GM18873 (cell line): Measurements from ENCODE around the gene CDKL1.
A peak's percentile ranks its signal among the peaks of the same experiment; 100 is the strongest.
"Not testable (repeated sequence)": the region's sequence is repeated elsewhere in the genome, so short reads cannot be mapped to it uniquely, and the experiment has no call there.

Source experiments
- ATAC-seq: cut with Tn5 transposase; IDR thresholded peaks from one replicate; pipeline ENCODE4 v1.9.1; 2021; ENCODE audit warnings: mild to moderate bottlenecking, moderate library complexity, moderate number of reproducible peaks; ENCODE audit not compliant: unreplicated experiment, low FRiP score

The CDKL1 gene

GRCh38 chr14:50359631-50360030, 37.0 kb downstream of the CDKL1 start:
- ATAC-seq, result no peak

- ATAC-seq, result no peak
Measured at GRCh38 chr14:50357753-50358395, 38.8 kb downstream of the CDKL1 start.

- ATAC-seq, result no peak
Measured at GRCh38 chr14:50357124-50357523, 39.6 kb downstream of the CDKL1 start.

- ATAC-seq, result not testable (repeated sequence)
Measured at GRCh38 chr14:50356283-50356682, 40.4 kb downstream of the CDKL1 start.

- no peak for ATAC-seq
Measured at GRCh38 chr14:50355692-50356091, 41.0 kb downstream of the CDKL1 start.

GRCh38 chr14:50354527-50354926, 42.2 kb downstream of the CDKL1 start:
- no peak for ATAC-seq

- no peak for ATAC-seq
Measured at GRCh38 chr14:50353126-50353525, 43.6 kb downstream of the CDKL1 start.

- no peak for ATAC-seq
Measured at GRCh38 chr14:50352584-50352983, 44.1 kb downstream of the CDKL1 start.

- no peak for ATAC-seq
Measured at GRCh38 chr14:50350975-50351374, 45.7 kb downstream of the CDKL1 start.

- no peak for ATAC-seq
Measured at GRCh38 chr14:50348933-50349332, 47.7 kb downstream of the CDKL1 start.

GRCh38 chr14:50347521-50347920, 49.2 kb downstream of the CDKL1 start:
- ATAC-seq, result no peak

- ATAC-seq, result no peak
Measured at GRCh38 chr14:50345846-50346422, 50.7 kb downstream of the CDKL1 start.

- no peak for ATAC-seq
Measured at GRCh38 chr14:50344876-50345563, 51.7 kb downstream of the CDKL1 start.

GRCh38 chr14:50344116-50344775, 52.4 kb downstream of the CDKL1 start:
- peak; percentile 54 for ATAC-seq

- no peak for ATAC-seq
Measured at GRCh38 chr14:50343434-50343833, 53.2 kb downstream of the CDKL1 start.

GRCh38 chr14:50342221-50343078, 54.2 kb downstream of the CDKL1 start:
- no peak for ATAC-seq

- no peak for ATAC-seq
Measured at GRCh38 chr14:50340963-50341362, 55.7 kb downstream of the CDKL1 start.

- ATAC-seq, result no peak
Measured at GRCh38 chr14:50340045-50340444, 56.6 kb downstream of the CDKL1 start.

GRCh38 chr14:50339178-50339804, 57.4 kb downstream of the CDKL1 start:
- ATAC-seq, result no peak

- ATAC-seq, result no peak
Measured at GRCh38 chr14:50338587-50338986, 58.1 kb downstream of the CDKL1 start.
